ENCODE measurements around the gene C5orf47.

The C5orf47 gene

GRCh38 chr5:173988554-173989431 lies at the start of gene C5orf47:
Gene C5orf47 (plus strand): TSS chr5:173989170. CDS start chr5:173989264, 94 bp downstream.
- no peak for TF ChIP-seq CTCF (IDR thresholded peaks at IDR 0.05; ENCODE audit: insufficient read depth, missing control alignments)
- DNase-seq (ENCODE audit: insufficient read length, low spot score), result no peak
- FAIRE-seq, result no peak

GRCh38 chr5:173940269-173940668 lies 48.7 kb upstream of the C5orf47 start:
- DNase-seq (ENCODE audit: insufficient read length, low spot score) (no peak), FAIRE-seq (no peak)
- TF ChIP-seq CTCF (IDR thresholded peaks at IDR 0.05; ENCODE audit: insufficient read depth, missing control alignments), result no peak

GRCh38 chr5:173941102-173941501 lies 47.9 kb upstream of the C5orf47 start:
- FAIRE-seq, result no peak
- no peak for DNase-seq (ENCODE audit: insufficient read length, low spot score)
- no peak for TF ChIP-seq CTCF (IDR thresholded peaks at IDR 0.05; ENCODE audit: insufficient read depth, missing control alignments)

GRCh38 chr5:173941758-173942401 lies 47.1 kb upstream of the C5orf47 start:
- no peak for DNase-seq (ENCODE audit: insufficient read length, low spot score)
- TF ChIP-seq CTCF (IDR thresholded peaks at IDR 0.05; ENCODE audit: insufficient read depth, missing control alignments), result no peak
- no peak for FAIRE-seq

DNA sequence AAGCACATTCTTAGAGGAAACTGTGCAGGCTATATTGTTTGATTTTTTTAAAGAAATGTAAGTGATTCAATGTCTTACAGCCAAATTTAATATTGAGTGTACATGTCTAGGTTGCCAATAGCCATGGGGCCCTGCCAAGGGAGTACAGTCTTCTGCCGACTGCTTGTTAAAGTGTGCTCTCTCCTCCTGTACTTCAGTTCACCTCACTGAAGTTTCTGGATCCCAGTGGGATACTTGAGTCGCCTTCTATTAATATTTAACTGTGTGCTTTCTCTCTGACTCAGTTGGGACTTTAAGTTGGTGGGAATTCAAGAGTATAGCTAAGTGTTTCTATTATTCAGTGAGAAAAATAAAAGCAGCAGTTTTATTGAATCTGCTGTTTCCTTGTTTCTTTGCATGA lies 44.5 kb upstream of the C5orf47 start:
- DNase-seq (ENCODE audit: insufficient read length, low spot score) (no peak), FAIRE-seq (no peak)
- TF ChIP-seq CTCF (IDR thresholded peaks at IDR 0.05; ENCODE audit: insufficient read depth, missing control alignments), result no peak

- no peak for FAIRE-seq
- DNase-seq (ENCODE audit: insufficient read length, low spot score), result no peak
- TF ChIP-seq CTCF (IDR thresholded peaks at IDR 0.05; ENCODE audit: insufficient read depth, missing control alignments), result no peak
Measured at GRCh38 chr5:173945160-173945559, 43.8 kb upstream of the C5orf47 start.

DNA sequence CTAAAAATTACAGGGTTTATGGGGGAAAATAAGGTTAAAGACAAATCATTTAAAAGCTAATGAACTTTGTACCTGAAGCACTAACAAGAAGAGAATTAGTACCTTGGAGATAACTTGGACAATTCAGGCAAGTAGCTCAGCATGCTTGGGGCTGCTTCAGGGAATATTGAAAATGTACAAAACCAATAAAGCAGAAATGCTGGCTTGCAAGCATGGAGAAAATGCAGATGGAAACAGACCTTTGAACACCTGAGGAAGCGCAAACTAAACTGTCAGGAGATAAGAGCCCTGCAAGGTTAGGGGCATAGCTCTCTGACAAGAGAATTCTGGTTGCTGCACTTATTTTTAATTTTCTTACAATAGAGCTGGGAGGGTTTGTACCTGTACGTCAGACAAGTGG lies 42.6 kb upstream of the C5orf47 start:
- no peak for TF ChIP-seq CTCF (IDR thresholded peaks at IDR 0.05; ENCODE audit: insufficient read depth, missing control alignments)
- DNase-seq (ENCODE audit: insufficient read length, low spot score), result no peak
- no peak for FAIRE-seq
